GM12878 (cell line): ENCODE results near the gene MEF2C. TPM values are rescaled to one million over a fixed set of nuclear protein-coding genes. Genes with fewer than 3 reads are reported as not detected.

Source experiments
- ATAC-seq: fragments of 200-7000 bp; cut with Tn5 transposase; 3 replicates; pipeline ENCODE4 v1.9.1; 2020; ENCODE audit warnings: mild to moderate bottlenecking, moderate library complexity
- BruUV-seq: library from RNA; stranded (reverse); fragments of 400-500 nt; replicated peaks from 2 replicates; lab custom pipeline; 2021; lab: Mats Ljungman, UMichigan
- CTCF ChIA-PET: fragments of 300-600 bp; sonication (Branson Sonifier 250); formaldehyde crosslinking; extraction: SDS; loops from one replicate; lab custom pipeline; 2021; ENCODE audit warnings: inconsistent platforms; lab: Yijun Ruan, JAX
- POLR2A ChIA-PET: fragments of 350-600 bp; formaldehyde crosslinking; extraction: SDS; loops from one replicate; lab custom pipeline; 2021; ENCODE audit warnings: inconsistent platforms; lab: Charles Lee
- RAD21 ChIA-PET: fragments of 300-600 bp; sonication (Branson Sonifier 250); formaldehyde crosslinking; loops from one replicate; lab custom pipeline; 2023; ENCODE audit warnings: antibody characterized with exemption; ENCODE audit not compliant: unreplicated experiment; lab: Charles Lee
- SMC1A ChIA-PET: fragments of 300-600 bp; sonication (Branson Sonifier 250); formaldehyde crosslinking; loops from one replicate; lab custom pipeline; 2023; ENCODE audit not compliant: unreplicated experiment, uncharacterized antibody; lab: Charles Lee
- DNase-seq: peaks from one replicate; pipeline ENCODE4 v3.0.0-alpha.2; 2011; ENCODE audit warnings: low read depth, low spot score
- FAIRE-seq: peaks from 3 replicates; lab custom pipeline; 2011; peaks lifted over from hg19 to GRCh38; lab: Jason Lieb, UNC
- H2AFZ ChIP-seq: 2 replicates; pipeline ENCODE4 v1.6.0; 2011; ENCODE audit warnings: low read depth, low read length, control low read depth; ENCODE audit not compliant: control insufficient read depth
- H3K27ac ChIP-seq: 2 replicates; pipeline ENCODE4 v1.5.1; 2011; ENCODE audit warnings: control low read depth; ENCODE audit not compliant: control insufficient read depth, insufficient read depth
- H3K27me3 ChIP-seq, 2 experiments: replicated peaks in 1 of 2; 2 replicates each; pipeline versions ENCODE4 v1.6.0 to v1.6.1; 2011; ENCODE audit warnings: low read length in 1 of 2; ENCODE audit not compliant: control insufficient read depth in 2 of 2, insufficient read depth in 2 of 2
- H3K36me3 ChIP-seq, 2 experiments: 2 replicates each; pipeline ENCODE4 v1.5.1; 2011; ENCODE audit warnings: low read length in 1 of 2; ENCODE audit not compliant: control insufficient read depth in 2 of 2, insufficient read depth in 2 of 2
- H3K4me1 ChIP-seq: 2 replicates; pipeline ENCODE4 v1.6.1; 2011; ENCODE audit warnings: mild to moderate bottlenecking, low read length, moderate library complexity, mixed read lengths; ENCODE audit not compliant: control insufficient read depth, insufficient read depth
- H3K4me2 ChIP-seq: 2 replicates; pipeline ENCODE4 v1.6.0; 2011; ENCODE audit warnings: control low read depth; ENCODE audit not compliant: control insufficient read depth, insufficient read depth
- H3K4me3 ChIP-seq: fragments of 200-600 bp; sonication (generic); 2 replicates; pipeline ENCODE4 v1.5.1; 2016
- H3K79me2 ChIP-seq: 2 replicates; pipeline ENCODE4 v1.6.0; 2011; ENCODE audit warnings: low read length; ENCODE audit not compliant: control insufficient read depth, insufficient read depth
- H3K9ac ChIP-seq: 2 replicates; pipeline ENCODE4 v1.8.0; 2011; ENCODE audit warnings: low read length, control low read depth, mixed read lengths; ENCODE audit not compliant: control insufficient read depth, insufficient read depth
- H3K9me3 ChIP-seq: replicated peaks from 3 replicates; pipeline ENCODE4 v1.5.1; 2011; ENCODE audit warnings: mild to moderate bottlenecking, low read length; ENCODE audit not compliant: control insufficient read depth, insufficient read depth
- H4K20me1 ChIP-seq: 2 replicates; pipeline ENCODE4 v1.6.0; 2011; ENCODE audit not compliant: control insufficient read depth, insufficient read depth
- ATF2 ChIP-seq: IDR thresholded peaks from 2 replicates; pipeline ENCODE4 v1.6.1; 2012; ENCODE audit warnings: low read length, inconsistent platforms
- BACH1 ChIP-seq: fragments of 450-650 bp; IDR thresholded peaks from 2 replicates; pipeline ENCODE4 v1.6.1; 2017; ENCODE audit warnings: mild to moderate bottlenecking, borderline replicate concordance
- BHLHE40 ChIP-seq, 2 experiments: fragments of 450-650 bp in 1 of 2; IDR thresholded peaks; 2 replicates each; pipeline ENCODE4 v1.6.1; 2011 to 2017; ENCODE audit warnings: low read depth in 2 of 2, borderline replicate concordance in 1 of 2, improper control_type of control experiment in 1 of 2, low read length in 1 of 2, mild to moderate bottlenecking in 1 of 2
- CEBPB ChIP-seq, 2 experiments: fragments of 150-350 bp in 1 of 2; IDR thresholded peaks; 2 replicates each; pipeline ENCODE4 v1.6.1; 2012 to 2014; ENCODE audit warnings: low read depth in 2 of 2, low read length in 2 of 2, borderline replicate concordance in 1 of 2, inconsistent platforms in 1 of 2
- CHD2 ChIP-seq: IDR thresholded peaks from 2 replicates; pipeline ENCODE4 v1.6.1; 2011; ENCODE audit warnings: low read depth, low read length, improper control_type of control experiment, borderline replicate concordance
- DPF2 ChIP-seq: fragments of 450-650 bp; IDR thresholded peaks from 2 replicates; pipeline ENCODE4 v1.6.1; 2017; ENCODE audit warnings: mild to moderate bottlenecking
- MTA3 ChIP-seq: IDR thresholded peaks from 2 replicates; pipeline ENCODE4 v1.6.1; 2012; ENCODE audit warnings: low read length, inconsistent platforms, borderline replicate concordance
- PML ChIP-seq: IDR thresholded peaks from 2 replicates; pipeline ENCODE4 v1.6.1; 2012; ENCODE audit warnings: low read length, inconsistent platforms
- POLR2A ChIP-seq: IDR thresholded peaks from 2 replicates; pipeline ENCODE4 v1.6.1; 2011; ENCODE audit warnings: low read depth, mild to moderate bottlenecking, low read length
- POLR2AphosphoS2 ChIP-seq: IDR thresholded peaks from 2 replicates; pipeline ENCODE4 v1.6.1; 2011; ENCODE audit warnings: low read depth, mild to moderate bottlenecking, low read length, improper control_type of control experiment, moderate library complexity
- PRDM15 ChIP-seq: fragments of 450-650 bp; formaldehyde crosslinking; IDR thresholded peaks from 2 replicates; pipeline ENCODE4 v1.4.0; 2020; ENCODE audit warnings: mild to moderate bottlenecking, moderate library complexity
- USF2 ChIP-seq: IDR thresholded peaks from 2 replicates; pipeline ENCODE4 v1.6.1; 2011; ENCODE audit warnings: low read depth, low read length, improper control_type of control experiment, borderline replicate concordance
- ZNF592 ChIP-seq: fragments of 450-650 bp; IDR thresholded peaks from 2 replicates; pipeline ENCODE4 v1.6.1; 2017; ENCODE audit warnings: mild to moderate bottlenecking, moderate library complexity
- WGBS: methylation state at CpG from one replicate; pipeline ENCODE4 v1.1.6; 2016; ENCODE audit warnings: low lambda C conversion rate; ENCODE audit not compliant: insufficient replicate concordance, insufficient coverage; ENCODE audit errors: missing lambda C conversion rate; 5-methylcytosine and 5-hydroxymethylcytosine counted together
- in situ Hi-C: fragments of 300-500 bp; cut with MboI; formaldehyde crosslinking; loops from 9 replicates; pipeline ENCODE4 v1.14.3; 2018; ENCODE audit warnings: mixed read lengths
- intact Hi-C: fragments of 100-400 bp; cut with micrococcal nuclease; formaldehyde crosslinking; loops from one replicate; pipeline ENCODE4 v1.14.2; 2022; ENCODE audit not compliant: unreplicated experiment
- polyA plus RNA-seq, 11 experiments: library from polyadenylated mRNA; depleted of rRNA in 4 of 11; unstranded in 6 of 11; stranded (reverse) in 5 of 11; fragments of >200 nt; fragmentation: Nextera tagmentation in 4 of 11; fragmentation: Illumina TruSeq in 1 of 11; extraction: Ambion mirVana in 4 of 11; extraction: Trizol in 1 of 11; gene quantifications; 1 replicate in 1 of 11; 2 replicates in 10 of 11; pipeline versions ENCODE4 v1.2.1 to v1.2.3, GENCODE V29; 2011 to 2016; ENCODE audit warnings: inconsistent platforms in 2 of 11, missing spikeins in 2 of 11, low read depth in 1 of 11
- total RNA-seq, 4 experiments: library from RNA; depleted of rRNA in 3 of 4; stranded (reverse); fragments of >200 nt in 3 of 4; fragmentation: Illumina TruSeq in 1 of 4; extraction: Trizol in 1 of 4; gene quantifications; 2 replicates each; pipeline versions ENCODE4 v1.2.1 to v1.2.3, GENCODE V29; 2013 to 2021

Gene MEF2C
- total and polyA plus RNA-seq, 10 of the 15 experiments (the other 5 are each of a cell fraction or from before 2014, with no cell fraction given): 104 to 225 (median 180) TPM

GRCh38 chr5:88829775-88830174 lies 53.2 kb downstream of the MEF2C start:
- CTCF ChIA-PET: interaction anchor here (0.7 to 3.6 kb wide), 10 partner anchors 8 to 900 kb away, joined by 3 to 37 read pairs (median 7); no protein-coding TSS in a partner anchor
- 0% methylated on average over 3 of the region's 3 CpGs for WGBS
- Histone ChIP-seq H3K9ac (peak overlapping the region; percentile 27), H3K9me3 (no peaks in the 10 kb centered on the region), H3K4me3 (peak overlapping the region; percentile 48), H3K4me2 (peak overlapping the region; percentile 87), H2AFZ (no peak overlapping the region), H3K36me3 (0 out of 4 replicates have a peak, but pooled peaks cover 0 to 3% of the 10 kb centered on the region in 2 experiments), H3K27me3 (no peaks in the 10 kb centered on the region), H3K79me2 (peaks cover 99% of the 10 kb centered on the region), H3K4me1 (peaks cover 40% of the 10 kb centered on the region), H4K20me1 (no peaks in the 10 kb centered on the region), H3K27ac (peak overlapping the region; percentile 80)
- in situ Hi-C loops (loop anchor here (10.0 kb wide), 1 partner anchor 95 kb away; no protein-coding TSS in a partner anchor), intact Hi-C loops (loop anchor here (5.0 to 10.0 kb wide), 6 partner anchors 238 to 1435 kb away; no protein-coding TSS in a partner anchor)
- SMC1A ChIA-PET: interaction anchor here (0.7 to 24.1 kb wide), 25 partner anchors 9 to 662 kb away, joined by 3 to 591 read pairs (median 5); partner anchors contain the start of gene MEF2C
- DNase-seq (no peak), FAIRE-seq (no peak), ATAC-seq (peak; percentile 28)
- POLR2A ChIA-PET: interaction anchor here (0.9 to 3.8 kb wide), 8 partner anchors 9 to 99 kb away, joined by 3 to 39 read pairs (median 3); partner anchors contain the start of gene MEF2C
- RAD21 ChIA-PET: interaction anchor here (0.6 to 16.1 kb wide), 22 partner anchors 11 to 856 kb away, joined by 3 to 594 read pairs (median 4); partner anchors contain the start of gene MEF2C
- BruUV-seq: no TSS peak
- no peak for TF ChIP-seq CHD2
- no peak for TF ChIP-seq ZNF592
- no peak for TF ChIP-seq MTA3
- peak; percentile 33; the same call in 1 of the 2 replicates for TF ChIP-seq PML
- no peak for TF ChIP-seq ATF2
- no peak for TF ChIP-seq POLR2A
- TF ChIP-seq PRDM15 (CRISPR knock-in tag): no peak
- TF ChIP-seq USF2: no peak
- TF ChIP-seq BACH1: no peak
- TF ChIP-seq DPF2: no peak
- no peak for TF ChIP-seq BHLHE40 (IDR thresholded peaks at IDR 0.05; ENCODE audit: borderline replicate concordance in 1 of 2, low read depth in 2 of 2, low read length in 1 of 2)
- 0 out of 2 replicates have a peak, but pooled peaks have one; percentile 7 for TF ChIP-seq POLR2AphosphoS2
- no peak for TF ChIP-seq CEBPB (IDR thresholded peaks at IDR 0.05; ENCODE audit: borderline replicate concordance in 1 of 2, low read depth in 2 of 2, low read length in 2 of 2)
